Amniotic epithelial cell (primary cell): ENCODE results near the gene AP1S2.
"Not testable (repeated sequence)": the region's sequence is repeated elsewhere in the genome, so short reads cannot be mapped to it uniquely, and the experiment has no call there.

Experiments
- DNase-seq: peaks from one replicate; pipeline ENCODE4 v3.0.0-alpha.2; 2010; ENCODE audit warnings: low read depth

The AP1S2 gene

DNA sequence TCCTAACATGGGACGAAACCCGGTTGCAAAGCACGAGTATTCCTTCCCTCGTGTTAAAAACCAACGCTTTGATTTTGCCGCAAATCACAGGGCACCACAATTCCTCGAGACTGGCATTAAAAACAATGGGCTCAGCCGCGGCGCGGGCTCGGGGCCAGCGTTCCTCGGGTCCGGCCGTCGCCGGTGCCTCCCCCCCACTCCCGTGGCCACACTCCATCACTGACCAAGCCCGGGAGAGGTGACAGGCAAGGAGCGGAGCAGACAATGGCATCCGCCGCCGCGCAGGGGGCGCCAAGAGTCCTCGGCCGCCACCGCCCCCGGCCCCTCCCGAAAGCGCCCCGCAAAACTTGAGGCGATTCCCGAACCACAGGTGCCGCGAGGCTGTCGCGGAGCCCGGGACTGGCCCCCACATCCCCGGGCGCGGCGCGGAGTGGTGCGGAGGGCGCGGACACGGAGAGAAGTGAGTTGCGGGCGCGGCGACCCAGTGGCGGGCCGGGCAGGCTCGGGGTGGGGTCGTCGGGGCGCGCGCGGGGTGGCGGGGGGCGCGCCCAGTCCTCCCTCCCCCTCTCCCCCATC is 445 bp downstream of the AP1S2 start:
- peak; percentile 1 for DNase-seq

DNA sequence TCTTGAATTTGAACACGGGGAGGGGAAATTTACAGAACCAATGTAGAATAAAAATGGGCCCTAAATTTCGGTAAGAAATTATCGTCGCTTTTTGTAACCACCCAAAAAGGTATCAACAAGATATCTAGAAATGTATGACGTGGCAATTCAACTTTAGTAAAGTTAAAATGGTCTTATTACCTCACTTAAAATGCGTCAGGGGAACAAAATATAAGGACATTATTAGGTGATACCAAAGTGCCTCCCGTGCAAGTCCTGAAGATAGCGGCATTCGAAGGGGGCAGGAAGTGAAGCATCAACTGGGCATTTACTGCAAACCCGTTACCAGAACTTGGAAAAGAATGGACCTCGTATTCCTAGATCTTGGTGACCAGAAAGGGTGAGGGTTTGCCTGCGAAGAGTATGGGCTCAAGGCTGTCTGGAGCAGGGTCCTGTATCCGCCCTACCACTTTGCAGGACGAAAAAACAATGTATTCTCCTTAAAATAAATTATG is 980 bp downstream of the AP1S2 start:
- DNase-seq = peak; percentile 4

DNA sequence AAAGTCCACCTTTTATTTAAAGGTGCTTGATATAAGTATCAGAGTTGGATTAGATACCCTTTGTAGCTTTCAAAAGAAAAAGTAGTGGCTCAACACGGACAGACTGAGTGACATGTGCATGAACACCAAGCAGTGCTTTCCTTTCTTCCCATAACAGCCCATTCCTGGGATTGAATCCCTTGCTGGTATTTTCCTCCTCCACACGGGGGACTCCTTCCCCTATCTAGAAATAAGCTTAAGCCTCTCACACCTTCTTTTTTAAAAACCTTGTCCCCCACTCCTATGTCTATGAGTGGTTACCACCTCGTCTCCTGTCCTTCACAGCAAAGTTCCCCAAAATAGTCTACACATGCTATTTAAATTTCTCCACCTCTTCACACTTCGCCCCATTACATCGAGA is 5.1 kb downstream of the AP1S2 start:
- DNase-seq = peak; percentile 3

DNA sequence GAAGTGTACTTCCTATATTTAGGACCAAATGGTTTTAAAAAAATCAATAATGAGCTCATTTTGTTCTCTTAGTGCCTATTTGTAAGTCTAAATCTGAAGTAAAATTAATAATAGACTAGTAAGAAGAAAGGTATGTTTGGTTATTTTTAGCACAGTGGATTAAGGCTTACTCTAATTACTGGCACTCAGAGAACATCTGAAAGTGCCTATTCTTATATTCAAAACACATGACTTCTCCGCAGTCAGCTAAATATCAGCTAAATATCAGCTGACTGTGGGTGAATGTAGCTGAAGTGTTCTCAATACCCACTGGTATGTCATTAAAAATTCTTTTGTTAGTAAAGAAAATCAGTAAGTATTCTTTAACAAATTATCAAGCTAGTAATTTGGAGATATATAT is 6.0 kb downstream of the AP1S2 start:
- no peak for DNase-seq

DNA sequence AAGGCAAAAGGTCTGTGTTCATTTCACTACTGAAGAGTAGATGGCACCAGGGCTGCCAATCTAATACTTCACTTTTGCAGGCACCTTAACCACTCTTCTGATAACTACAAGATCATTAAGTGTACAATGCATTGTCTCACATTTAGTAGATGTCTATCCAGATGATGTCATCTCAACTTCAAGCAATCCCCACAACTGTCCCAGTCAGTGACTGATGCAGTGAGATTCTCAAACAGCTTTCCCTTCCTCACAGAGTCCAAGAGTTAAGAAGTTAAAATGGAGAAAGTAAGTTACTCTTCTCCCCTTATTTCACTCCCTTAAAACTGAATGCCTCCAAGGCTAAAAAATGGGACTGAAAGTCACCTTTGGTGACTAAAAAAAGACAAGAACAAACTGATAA is 10.7 kb downstream of the AP1S2 start:
- DNase-seq = no peak

DNA sequence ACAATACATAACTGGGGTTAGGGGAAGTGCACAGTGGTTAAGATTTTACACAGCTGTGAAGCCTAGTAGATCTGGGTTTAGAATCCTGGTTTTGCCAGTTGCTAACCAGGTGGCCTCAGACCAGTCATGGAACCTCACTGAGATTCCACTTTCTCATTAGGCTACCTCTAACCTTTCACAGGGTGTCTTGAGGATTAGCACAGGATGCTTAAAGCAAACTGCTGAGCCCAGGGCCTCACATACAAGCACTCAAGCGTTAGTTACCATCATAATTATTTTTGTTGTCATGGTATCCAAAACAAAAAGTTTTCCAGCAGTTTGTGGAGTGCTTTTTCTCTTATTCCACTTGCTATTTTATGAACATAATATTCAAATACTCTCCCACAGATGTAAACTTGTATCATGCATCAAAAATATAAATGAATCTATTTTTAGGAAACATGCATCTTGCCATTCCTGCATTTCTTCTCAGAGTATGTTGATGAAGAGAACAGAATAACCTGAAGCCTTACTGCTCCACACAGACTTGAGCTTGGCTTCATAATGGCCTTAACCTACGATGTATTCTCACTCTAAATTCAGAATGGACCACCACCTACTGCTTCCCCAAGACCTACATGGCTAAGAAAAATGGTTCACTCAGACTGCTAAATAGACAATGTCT is 12.6 kb downstream of the AP1S2 start:
- DNase-seq = no peak

DNA sequence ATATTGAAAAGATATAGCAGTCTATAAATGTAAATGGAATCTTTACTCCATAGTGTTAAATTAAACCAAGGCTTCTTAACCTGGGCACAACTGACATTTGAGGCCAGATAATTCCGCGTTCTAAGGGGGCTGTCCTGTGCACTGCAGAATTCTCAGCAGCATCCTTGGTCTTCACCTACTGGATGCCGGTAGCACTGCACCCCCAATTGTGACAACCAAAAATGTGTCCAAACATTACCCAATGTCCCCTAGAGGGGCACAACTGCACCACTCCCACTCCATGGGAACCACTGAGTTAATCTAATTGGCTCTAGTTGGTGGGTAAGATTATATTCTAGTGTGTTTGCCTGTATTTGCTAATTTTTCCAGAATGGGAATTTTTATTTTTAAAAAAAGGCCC is 16.6 kb downstream of the AP1S2 start:
- no peak for DNase-seq

DNA sequence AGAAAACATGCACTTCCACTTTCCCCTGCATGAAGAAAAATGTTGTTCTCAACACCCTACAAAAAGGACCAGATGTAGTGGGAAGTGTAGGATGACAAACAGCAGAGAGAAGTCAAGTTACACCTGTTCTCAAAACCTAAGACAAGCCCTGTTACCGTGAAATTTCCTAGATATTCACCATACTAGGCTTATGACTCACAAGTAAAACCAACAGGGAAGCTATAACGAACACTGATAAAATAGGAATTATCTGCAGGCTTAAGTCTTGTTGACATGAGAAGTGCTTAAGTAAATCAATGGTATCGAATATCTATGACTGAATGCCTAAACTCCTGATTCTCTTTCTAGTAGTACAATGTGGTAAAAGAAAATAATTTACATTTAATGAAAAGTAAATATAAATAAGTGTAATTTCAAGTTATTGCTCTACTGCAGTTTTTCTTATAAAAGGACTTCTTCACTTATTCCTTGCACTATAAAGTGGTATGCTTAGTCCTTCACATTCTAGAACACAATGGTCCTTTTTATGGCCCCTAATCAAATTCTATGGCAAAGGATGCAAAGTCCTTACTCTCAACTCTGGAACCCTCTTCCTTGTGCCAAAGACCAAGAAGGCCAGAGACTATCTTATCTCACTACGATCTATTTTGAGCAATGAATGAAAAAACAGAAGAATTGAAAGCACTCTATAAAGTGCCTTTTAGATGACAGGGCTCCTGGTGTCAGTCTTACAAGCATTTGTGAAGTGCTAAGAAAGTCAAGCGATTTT is 19.6 kb downstream of the AP1S2 start:
- DNase-seq = peak; percentile 26

DNA sequence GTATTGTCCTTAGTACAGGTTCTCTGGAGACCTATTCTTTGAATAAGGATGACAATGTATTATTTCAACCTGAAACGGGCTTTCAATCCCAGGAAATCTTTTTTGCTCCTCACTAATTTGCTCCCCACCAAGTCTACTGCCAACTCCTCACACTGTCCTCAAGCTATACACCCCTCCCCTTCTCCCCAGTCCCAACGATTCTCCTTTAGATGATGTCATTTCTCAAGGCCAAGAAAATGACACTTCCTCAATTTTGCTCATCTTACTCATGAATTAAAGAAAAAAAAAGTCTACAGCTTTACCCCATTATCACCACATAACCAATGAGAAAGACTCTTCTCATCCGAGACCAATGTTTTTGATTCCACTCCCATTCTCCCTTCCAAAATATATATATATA is 20.6 kb downstream of the AP1S2 start:
- no peak for DNase-seq

DNA sequence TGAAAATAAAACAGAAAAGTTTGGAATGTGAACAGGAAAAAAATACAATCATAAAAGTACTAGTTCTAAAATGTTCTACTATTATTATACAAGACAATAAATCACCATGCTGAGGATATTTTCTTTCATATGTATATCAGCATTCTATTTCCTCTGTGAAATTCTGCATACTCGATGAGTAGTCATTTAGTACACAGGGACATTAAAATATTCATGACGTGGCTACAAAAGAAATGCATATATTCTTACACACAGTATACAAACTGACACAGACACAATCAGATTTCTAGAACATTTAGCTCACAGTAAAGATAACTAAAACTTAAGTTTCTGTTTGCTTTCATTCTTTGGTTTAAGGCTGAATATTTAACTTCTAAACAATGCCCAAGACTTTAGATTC is 23.3 kb downstream of the AP1S2 start:
- not testable (repeated sequence) for DNase-seq

DNA sequence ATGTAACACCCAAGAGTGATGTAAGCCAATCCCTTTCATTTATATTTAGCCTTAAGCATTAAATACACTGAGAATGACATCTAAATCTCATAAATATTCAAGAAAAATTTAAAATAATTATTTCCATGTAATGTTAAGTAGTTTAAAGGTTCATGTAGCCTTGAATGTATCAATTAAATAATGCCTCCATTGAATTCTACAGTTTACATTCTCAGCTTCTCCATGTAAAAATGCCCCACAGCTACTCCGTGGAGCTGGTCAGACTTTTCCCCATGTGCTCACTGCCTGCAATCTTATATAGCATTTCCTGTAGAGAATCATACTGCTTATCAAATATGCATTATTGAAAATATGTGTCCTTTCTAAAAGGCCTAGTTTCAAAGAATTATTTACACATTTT is 25.4 kb downstream of the AP1S2 start:
- no peak for DNase-seq

DNA sequence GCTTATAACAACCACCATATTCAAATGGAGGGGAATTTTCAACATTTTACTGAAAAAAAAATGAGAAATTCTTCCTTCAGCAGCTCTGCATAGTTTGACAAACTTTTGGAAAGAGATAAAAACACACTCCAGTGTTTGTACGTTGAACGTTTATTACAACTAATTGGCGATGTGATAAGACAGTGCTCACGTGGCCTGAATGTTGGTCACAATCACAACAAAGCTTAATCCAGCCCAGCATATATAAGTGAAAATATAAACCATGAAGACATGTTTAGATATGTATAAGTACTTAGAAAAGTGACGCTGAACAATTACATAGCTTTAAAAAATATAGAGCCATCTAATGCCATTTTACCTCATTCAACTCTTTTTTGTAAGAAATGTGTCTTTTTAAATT is 28.7 kb downstream of the AP1S2 start:
- DNase-seq = no peak

DNA sequence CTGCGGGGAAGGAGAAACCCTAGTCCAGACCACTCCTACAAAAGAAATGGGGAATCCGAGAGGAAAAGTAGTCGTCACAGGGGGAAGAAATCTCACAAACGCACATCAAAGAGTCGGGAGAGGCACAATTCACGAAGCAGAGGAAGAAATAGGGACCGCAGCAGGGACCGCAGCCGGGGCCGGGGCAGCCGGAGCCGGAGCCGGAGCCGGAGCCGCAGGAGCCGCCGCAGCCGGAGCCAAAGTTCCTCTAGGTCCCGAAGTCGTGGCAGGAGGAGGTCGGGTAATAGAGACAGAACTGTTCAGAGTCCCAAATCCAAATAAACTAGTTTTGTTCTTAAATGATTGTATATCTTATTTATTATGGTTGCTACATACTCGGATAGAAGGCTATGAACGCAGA is 31.7 kb downstream of the AP1S2 start:
- DNase-seq = no peak

DNA sequence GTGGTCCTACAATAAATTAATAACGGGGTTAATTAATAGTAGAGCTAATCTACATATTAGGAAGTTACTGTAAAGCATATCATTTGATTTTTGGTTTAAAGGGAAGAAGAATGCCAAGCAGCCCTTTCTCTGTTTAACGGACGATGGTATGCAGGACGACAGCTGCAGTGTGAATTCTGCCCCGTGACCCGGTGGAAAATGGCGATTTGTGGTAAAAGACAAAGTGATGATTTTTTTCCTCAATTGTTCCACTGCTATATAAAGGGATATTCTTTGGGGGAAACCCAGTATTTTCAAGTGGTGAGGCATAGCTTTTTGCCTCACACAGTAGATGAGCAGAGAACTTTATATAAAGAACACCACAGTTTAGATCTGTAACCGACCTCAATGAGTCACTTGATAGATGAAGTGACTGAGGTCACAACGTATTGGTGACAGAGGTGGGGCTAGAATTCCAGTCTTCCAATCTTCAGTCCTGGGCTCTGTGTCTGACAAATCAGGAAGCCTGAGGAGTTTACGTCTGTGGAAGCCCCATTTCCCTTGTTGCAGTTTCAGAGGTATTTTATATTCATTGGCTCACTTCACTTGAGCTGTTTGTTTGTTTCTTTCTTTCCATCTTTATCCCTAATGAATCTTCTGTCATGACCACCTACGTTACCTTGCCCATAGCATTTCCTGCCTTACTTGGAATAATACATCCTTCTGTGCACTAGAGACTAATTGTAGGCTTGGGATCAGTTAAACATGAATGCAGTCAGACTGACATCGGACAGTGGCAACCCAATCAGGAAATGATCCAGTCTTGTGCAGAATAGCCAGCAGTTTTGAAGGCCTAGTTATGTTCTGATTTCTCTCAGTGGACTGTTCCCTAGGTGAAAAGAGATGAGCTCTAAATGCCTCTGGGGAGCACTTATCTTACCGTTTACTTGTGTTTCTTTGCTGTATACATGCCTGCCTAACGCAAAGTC is 34.2 kb downstream of the AP1S2 start:
- DNase-seq = no peak

DNA sequence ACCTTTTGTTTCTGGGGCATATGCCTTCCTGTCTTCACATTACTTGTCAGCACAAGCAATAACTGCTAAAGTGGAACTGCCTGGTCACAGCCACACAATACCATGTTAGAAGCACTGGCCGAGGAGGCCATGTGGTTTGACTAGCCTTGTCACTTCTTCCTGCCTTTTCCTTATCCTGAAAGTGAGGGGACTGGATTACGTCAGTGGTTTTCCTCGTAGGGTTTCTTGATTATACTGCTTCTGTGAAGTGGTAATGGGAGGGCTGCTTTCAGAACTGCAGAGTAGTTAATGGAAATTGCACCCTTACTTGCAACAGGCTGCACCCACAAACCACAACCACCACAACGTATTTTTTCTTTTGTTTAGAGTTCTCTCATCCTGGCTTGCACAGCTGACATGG is 37.7 kb downstream of the AP1S2 start:
- DNase-seq = peak; percentile 50

DNA sequence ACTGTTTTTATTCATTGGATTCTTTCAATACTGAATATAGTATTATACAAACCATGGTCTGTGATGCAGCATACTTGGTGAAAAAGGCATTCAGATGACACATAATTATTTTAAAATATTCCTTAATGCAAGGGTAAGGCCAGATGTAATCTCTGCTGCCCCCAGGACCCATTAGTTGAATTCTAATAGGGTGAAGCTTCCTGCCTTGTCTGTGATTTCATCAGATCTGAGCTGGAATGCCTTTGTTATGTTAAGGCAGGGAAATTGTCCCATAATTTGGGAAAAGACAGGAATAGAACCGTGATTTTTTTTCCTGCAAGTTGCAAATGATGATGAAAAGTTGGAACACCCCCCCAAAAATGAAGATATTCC is 38.2 kb downstream of the AP1S2 start:
- DNase-seq = peak; percentile 3

DNA sequence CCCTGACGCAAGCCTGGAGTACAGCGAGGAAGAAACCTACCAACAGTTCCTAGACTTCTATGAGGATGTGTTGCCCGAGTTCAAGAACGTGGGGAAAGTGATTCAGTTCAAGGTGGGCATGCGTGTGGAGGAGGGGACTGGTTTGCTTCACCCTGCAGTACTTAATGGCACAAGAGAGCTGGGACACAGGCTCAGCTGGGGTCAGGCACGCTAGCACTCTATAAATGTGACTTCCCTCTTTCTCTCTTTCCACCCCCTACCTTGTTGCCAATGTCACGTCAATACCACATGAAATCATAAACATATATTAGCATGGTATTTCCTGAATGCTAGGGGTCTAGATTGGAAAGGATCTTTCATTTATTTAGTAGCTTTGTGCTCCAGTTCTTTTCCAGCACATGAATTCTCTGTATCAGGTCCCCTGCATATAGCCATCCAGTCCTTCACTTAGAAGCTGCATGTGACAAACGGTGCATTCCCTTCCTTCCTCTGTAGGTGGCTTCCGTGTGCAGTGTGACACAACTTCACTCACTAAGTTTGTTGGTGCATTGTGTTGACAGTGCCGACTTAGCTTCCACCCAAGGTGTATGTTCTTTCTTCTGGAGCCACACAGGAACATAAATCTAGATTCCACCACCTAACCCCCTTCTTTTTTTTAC is 38.7 kb downstream of the AP1S2 start:
- DNase-seq = peak; percentile 2

DNA sequence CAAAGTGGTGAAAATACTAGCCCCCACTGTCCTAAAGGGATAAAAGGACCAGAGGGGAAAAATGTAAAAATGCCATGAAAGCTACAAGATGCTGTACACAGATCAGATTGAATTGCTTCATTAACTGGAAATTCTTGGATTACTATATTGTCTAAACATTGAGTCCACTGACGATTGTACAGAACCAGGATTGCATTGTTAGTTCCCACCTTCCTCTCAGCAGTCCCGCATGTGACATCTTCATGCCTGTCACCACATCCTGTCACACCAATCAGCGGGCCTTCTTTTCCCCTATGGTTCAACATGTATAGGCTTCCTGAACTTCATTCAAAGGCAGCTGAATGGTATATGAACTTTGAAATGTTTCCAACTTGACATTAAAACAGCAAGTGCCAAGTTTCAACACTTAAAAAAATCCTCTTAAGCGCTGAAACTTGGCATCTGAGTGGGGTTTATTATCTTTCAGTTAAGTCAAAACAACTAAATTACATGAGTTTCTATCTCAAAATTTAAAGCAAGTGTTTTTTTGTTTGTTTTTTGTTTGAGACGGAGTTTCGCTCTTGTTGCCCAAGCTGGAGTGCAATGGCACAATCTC is 39.7 kb downstream of the AP1S2 start:
- DNase-seq = no peak

DNA sequence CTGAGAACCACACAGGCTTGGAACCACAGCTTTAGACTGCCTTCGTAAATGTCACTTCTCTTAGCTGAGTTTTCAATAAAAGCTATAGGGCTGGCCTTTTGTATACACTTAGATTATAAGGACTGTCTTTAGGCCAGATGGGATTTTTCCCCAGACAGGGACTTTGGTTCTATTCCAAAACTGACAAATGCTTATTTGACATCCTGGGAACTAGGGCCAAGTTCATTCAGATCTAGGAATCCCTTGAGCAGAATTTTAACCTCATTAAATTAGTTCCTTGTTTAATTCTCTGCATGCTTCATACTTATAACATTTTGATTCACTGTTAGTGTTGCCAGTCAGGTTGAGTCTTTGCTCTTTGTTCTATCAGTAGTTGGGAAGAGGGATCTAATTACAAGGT is 41.2 kb downstream of the AP1S2 start:
- DNase-seq = no peak

DNA sequence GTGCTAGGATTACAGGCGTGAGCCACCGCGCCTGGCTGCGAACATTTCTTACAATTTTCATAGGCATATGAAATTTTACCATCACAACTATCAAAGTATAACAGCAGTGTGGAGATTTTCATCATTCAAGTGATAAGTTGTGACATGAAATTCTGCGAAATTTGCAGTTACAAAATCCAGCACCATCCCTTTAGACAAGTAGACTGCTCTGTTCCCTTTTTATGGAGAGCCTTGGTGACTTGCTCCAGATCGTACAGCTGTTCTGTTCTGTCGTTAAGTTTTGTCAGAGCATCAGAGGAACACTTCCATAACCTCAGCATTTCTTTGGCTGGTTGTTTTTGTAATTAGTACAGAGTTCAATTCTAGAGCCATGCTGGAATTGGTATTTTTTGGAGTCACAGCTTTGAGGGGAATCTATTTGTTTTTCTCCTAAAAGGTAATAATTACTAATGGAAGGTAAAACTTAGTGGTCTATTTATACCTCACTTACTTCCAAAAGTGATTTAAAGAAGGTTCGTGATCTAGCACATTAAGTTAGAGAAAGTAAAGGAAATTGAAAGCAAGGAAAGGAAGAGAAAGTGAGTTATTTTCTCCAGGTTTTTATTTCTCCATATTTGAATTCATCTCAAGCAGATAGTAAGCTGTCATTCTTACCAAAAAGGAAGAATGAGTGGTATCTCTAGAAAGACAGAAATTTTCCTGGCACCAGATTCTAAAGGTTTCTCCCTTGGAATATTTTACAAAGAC is 42.2 kb downstream of the AP1S2 start:
- DNase-seq = no peak

DNA sequence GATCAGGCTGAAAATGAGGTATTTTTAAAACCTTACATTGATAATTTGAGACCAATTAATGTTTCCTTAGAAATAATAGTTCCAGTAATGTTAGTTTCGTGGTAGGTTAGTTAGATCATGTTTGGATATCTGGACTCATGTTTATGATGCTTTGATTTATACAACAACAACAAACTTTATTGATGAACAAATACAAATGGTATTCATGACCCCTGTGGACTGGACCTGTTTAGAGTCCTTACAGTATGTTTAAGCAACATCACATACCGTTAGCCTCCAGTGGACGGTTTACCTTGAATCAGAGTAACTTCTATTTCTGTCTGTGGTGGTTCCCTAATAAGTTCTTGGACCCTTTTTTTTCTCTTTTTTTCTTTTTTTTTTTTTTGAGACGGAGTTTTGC is 46.4 kb downstream of the AP1S2 start:
- no peak for DNase-seq
